AG09309 (cell line): Measurements from ENCODE around the gene TAF1D.

ENCODE experiments used
- DNase-seq: peaks from one replicate; pipeline ENCODE4 v3.0.0-alpha.2; 2010; ENCODE audit warnings: low read depth
- H3K4me3 ChIP-seq: 2 replicates; pipeline ENCODE4 v1.5.1; 2011; ENCODE audit warnings: mild to moderate bottlenecking, low read depth, low read length, moderate library complexity; ENCODE audit not compliant: control insufficient read depth
- TF ChIP-seq, protein P1 (sequence below): IDR thresholded peaks from 2 replicates; pipeline ENCODE4 v1.5.1; 2011; ENCODE audit warnings: mild to moderate bottlenecking, low read depth, low read length, inconsistent platforms; ENCODE audit not compliant: insufficient read depth, control insufficient read depth; ENCODE audit errors: missing control alignments

TAF1D gene

DNA sequence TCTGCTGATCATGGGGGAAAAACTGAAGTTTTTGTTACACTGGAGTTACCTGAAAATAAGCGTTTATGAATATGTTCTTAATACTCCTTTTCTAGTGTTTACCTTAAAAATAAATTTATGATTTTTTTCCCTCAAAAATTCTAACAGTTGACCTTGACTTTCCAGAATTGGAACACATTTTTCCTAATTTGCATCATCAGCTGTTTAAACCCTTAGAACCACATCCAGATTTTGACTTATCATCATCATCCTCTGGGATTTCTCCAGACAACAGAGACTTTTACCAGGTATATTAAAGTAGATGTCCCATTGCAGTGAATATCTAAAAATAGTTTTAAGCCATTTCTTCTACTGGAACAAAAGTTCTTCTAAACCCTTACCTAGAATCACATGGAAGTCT is 17.2 kb downstream of the TAF1D start:
- H3K4me3 ChIP-seq: no peak overlapping the region
- TF ChIP-seq, protein P1, sequence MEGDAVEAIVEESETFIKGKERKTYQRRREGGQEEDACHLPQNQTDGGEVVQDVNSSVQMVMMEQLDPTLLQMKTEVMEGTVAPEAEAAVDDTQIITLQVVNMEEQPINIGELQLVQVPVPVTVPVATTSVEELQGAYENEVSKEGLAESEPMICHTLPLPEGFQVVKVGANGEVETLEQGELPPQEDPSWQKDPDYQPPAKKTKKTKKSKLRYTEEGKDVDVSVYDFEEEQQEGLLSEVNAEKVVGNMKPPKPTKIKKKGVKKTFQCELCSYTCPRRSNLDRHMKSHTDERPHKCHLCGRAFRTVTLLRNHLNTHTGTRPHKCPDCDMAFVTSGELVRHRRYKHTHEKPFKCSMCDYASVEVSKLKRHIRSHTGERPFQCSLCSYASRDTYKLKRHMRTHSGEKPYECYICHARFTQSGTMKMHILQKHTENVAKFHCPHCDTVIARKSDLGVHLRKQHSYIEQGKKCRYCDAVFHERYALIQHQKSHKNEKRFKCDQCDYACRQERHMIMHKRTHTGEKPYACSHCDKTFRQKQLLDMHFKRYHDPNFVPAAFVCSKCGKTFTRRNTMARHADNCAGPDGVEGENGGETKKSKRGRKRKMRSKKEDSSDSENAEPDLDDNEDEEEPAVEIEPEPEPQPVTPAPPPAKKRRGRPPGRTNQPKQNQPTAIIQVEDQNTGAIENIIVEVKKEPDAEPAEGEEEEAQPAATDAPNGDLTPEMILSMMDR: no peak
- DNase-seq: no peak

- TF ChIP-seq, protein P1: no peak
- no peak for DNase-seq
- H3K4me3 ChIP-seq: no peak overlapping the region
These were observed 20.8 kb downstream of the TAF1D start for GRCh38 chr11:93720522-93720921.

DNA sequence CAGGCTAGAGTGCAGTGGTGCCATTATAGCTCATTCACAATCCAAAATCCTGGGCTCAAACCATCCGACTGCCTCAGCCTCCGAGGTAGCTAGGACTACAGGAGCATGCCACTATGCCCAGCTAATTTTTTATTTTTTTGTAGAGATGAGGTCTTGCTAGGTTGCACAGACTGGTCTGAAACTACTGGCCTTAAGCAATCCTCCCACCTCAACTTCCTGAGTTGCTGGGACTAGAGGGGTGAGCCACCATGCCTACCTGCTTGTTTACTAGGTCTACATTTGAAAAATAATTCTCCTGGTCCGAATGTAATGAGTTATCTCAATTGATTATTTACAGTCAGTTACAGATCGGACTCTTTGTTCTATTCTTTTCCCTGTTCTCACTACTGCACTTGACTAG is 22.0 kb downstream of the TAF1D start:
- TF ChIP-seq, protein P1: no peak
- DNase-seq: no peak
- no peak overlapping the region for H3K4me3 ChIP-seq

- no peak for DNase-seq
- H3K4me3 ChIP-seq: no peak overlapping the region
- TF ChIP-seq, protein P1: no peak
These were observed 23.2 kb downstream of the TAF1D start for GRCh38 chr11:93718057-93718563.

GRCh38 chr11:93717501-93717900 is 23.8 kb downstream of the TAF1D start:
- H3K4me3 ChIP-seq: no peak overlapping the region
- DNase-seq: no peak
- TF ChIP-seq, protein P1: no peak

- H3K4me3 ChIP-seq: no peak overlapping the region
- TF ChIP-seq, protein P1: no peak
- no peak for DNase-seq
These were observed 25.4 kb downstream of the TAF1D start for GRCh38 chr11:93715797-93716396.
